ENCODE measurements around the gene KCNN3.

Gene KCNN3

DNA sequence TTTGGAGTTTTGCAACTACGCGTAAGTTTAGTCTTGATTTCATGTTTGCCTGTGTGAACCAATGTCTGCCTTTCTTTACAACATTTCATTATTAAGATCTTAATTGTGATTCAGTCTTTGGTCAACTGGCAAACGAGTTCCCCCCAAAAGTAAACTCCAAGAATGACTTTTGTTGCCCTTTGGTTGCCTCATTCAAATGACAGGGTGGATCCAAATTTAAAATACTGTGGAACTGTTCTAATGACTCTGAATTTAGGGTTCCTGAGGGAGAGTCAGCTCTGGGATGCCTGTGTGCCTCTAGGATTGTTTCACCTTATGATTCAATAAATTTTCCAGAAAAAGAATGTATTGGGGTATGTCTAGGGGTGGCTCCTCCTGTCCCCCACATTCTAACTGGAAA, 105.3 kb downstream of the KCNN3 start:
- TF ChIP-seq, protein P1, sequence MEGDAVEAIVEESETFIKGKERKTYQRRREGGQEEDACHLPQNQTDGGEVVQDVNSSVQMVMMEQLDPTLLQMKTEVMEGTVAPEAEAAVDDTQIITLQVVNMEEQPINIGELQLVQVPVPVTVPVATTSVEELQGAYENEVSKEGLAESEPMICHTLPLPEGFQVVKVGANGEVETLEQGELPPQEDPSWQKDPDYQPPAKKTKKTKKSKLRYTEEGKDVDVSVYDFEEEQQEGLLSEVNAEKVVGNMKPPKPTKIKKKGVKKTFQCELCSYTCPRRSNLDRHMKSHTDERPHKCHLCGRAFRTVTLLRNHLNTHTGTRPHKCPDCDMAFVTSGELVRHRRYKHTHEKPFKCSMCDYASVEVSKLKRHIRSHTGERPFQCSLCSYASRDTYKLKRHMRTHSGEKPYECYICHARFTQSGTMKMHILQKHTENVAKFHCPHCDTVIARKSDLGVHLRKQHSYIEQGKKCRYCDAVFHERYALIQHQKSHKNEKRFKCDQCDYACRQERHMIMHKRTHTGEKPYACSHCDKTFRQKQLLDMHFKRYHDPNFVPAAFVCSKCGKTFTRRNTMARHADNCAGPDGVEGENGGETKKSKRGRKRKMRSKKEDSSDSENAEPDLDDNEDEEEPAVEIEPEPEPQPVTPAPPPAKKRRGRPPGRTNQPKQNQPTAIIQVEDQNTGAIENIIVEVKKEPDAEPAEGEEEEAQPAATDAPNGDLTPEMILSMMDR (IDR thresholded peaks at IDR 0.05), result no peak
- no peak overlapping the region for H3K4me2 ChIP-seq (ENCODE audit: low read length)
- no peaks in the 10 kb centered on the region for H3K36me3 ChIP-seq (ENCODE audit: control insufficient read depth, insufficient read depth, low read length)
- no peak overlapping the region for H3K4me3 ChIP-seq (ENCODE audit: low read depth, low read length)
- H3K9me3 ChIP-seq (ENCODE audit: control insufficient read depth, low read length), result no peaks in the 10 kb centered on the region
- H3K4me1 ChIP-seq, result no peaks in the 10 kb centered on the region
- no peak overlapping the region for H3K27ac ChIP-seq
- no peaks in the 10 kb centered on the region for H3K27me3 ChIP-seq (ENCODE audit: control insufficient read depth, insufficient read depth, low read length)
- H3K79me2 ChIP-seq, result no peaks in the 10 kb centered on the region
- no peak overlapping the region for H2AFZ ChIP-seq
- H3K9ac ChIP-seq, result no peak overlapping the region

GRCh38 chr1:154764181-154764580, 105.9 kb downstream of the KCNN3 start:
- no peak overlapping the region for H3K9ac ChIP-seq
- no peaks in the 10 kb centered on the region for H3K79me2 ChIP-seq
- no peak overlapping the region for H2AFZ ChIP-seq
- no peak overlapping the region for H3K4me2 ChIP-seq (ENCODE audit: low read length)
- H3K9me3 ChIP-seq (ENCODE audit: control insufficient read depth, low read length), result no peaks in the 10 kb centered on the region
- H3K4me1 ChIP-seq, result no peaks in the 10 kb centered on the region
- H3K27me3 ChIP-seq (ENCODE audit: control insufficient read depth, insufficient read depth, low read length), result no peaks in the 10 kb centered on the region
- no peak overlapping the region for H3K4me3 ChIP-seq (ENCODE audit: low read depth, low read length)
- TF ChIP-seq, protein P1 (IDR thresholded peaks at IDR 0.05), result no peak
- no peaks in the 10 kb centered on the region for H3K36me3 ChIP-seq (ENCODE audit: control insufficient read depth, insufficient read depth, low read length)
- no peak overlapping the region for H3K27ac ChIP-seq

DNA sequence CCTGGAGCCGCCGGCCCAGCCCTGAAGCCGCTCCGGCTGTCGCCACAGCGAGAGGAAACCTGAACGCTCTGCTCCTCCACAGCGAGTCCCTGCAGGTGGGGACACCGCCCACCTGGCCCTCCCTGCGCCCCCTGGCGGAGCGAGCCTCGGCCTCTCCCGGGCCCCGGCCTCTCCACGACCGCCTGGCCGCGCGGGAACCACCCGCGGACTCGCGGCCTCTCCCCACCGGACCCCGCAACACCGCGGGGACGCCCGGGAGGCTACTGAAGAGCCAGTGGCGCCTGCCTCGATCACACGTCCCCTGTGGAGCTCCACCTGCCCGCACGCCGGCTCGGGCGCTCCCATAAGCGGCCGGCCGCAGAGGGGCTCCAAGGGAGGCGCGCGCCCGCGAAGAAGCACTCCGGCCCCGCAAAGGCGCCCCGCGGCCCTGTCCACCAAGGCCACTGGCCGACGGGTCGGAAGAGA, 109.6 kb downstream of the KCNN3 start:
- Histone ChIP-seq H3K4me2 (ENCODE audit: low read length) (peak overlapping the region; percentile 83), H3K27me3 (ENCODE audit: control insufficient read depth, insufficient read depth, low read length) (no peaks in the 10 kb centered on the region), H3K9ac (no peak overlapping the region), H3K4me1 (no peaks in the 10 kb centered on the region), H2AFZ (peak overlapping the region; percentile 87), H3K36me3 (ENCODE audit: control insufficient read depth, insufficient read depth, low read length) (no peaks in the 10 kb centered on the region), H3K4me3 (ENCODE audit: low read depth, low read length) (peak overlapping the region; percentile 43), H3K27ac (no peak overlapping the region), H3K9me3 (ENCODE audit: control insufficient read depth, low read length) (no peaks in the 10 kb centered on the region), H3K79me2 (no peaks in the 10 kb centered on the region)
- TF ChIP-seq, protein P1 (IDR thresholded peaks at IDR 0.05), result peak; percentile 67

DNA sequence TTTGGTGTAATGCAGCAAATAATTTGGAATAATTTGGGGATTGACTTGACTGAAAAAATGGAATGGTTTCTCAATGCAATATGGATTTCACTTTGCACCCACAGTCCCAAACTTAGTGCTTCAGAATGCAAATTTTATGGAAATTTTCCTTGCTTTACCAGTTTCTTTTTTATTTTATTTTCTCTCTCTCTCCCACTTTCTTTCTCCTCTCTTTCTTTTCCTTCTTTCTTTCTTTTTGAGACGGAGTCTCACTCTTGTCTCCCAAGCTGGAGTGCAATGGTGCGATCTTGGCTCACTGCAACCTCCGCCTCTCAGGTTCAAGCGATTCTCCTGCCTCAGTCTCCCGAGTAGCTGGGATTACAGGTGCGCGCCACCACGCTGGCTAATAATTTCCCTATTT, 110.3 kb downstream of the KCNN3 start:
- H3K79me2 ChIP-seq, result no peaks in the 10 kb centered on the region
- H3K4me3 ChIP-seq (ENCODE audit: low read depth, low read length), result no peak overlapping the region
- no peaks in the 10 kb centered on the region for H3K4me1 ChIP-seq
- no peak overlapping the region for H3K9ac ChIP-seq
- TF ChIP-seq, protein P1 (IDR thresholded peaks at IDR 0.05), result no peak
- H3K9me3 ChIP-seq (ENCODE audit: control insufficient read depth, low read length), result no peaks in the 10 kb centered on the region
- H3K27ac ChIP-seq, result peak overlapping the region; percentile 32
- no peak overlapping the region for H2AFZ ChIP-seq
- no peaks in the 10 kb centered on the region for H3K27me3 ChIP-seq (ENCODE audit: control insufficient read depth, insufficient read depth, low read length)
- H3K4me2 ChIP-seq (ENCODE audit: low read length), result no peak overlapping the region
- H3K36me3 ChIP-seq (ENCODE audit: control insufficient read depth, insufficient read depth, low read length), result no peaks in the 10 kb centered on the region

DNA sequence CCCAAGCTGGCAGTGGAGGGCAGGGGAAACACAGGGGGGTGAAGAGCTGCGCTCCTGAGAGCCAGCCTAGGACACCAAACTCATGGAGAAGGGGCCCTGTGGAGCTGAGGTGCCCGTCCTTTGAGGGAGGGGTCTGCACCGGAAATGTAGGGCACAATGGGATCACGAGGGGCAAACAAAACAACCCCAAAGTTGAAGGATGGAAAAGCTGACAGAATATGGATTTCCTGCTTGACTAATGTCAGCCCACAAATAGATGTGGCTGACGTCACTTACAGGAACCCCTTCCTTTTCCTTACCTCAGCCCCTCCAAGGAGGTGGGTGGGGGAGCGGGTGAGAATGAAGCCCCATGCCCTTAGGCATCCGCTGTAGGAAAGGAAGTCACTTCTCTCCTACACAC, 110.9 kb downstream of the KCNN3 start:
- TF ChIP-seq, protein P1 (IDR thresholded peaks at IDR 0.05), result no peak

More for the DNA sequence above, 110.9 kb downstream of the KCNN3 start:
- no peaks in the 10 kb centered on the region for H3K9me3 ChIP-seq (ENCODE audit: control insufficient read depth, low read length)
- H3K27ac ChIP-seq, result peak overlapping the region; percentile 32
- H3K4me2 ChIP-seq (ENCODE audit: low read length), result no peak overlapping the region
- no peak overlapping the region for H2AFZ ChIP-seq
- H3K9ac ChIP-seq, result no peak overlapping the region
- no peaks in the 10 kb centered on the region for H3K4me1 ChIP-seq
- H3K79me2 ChIP-seq, result no peaks in the 10 kb centered on the region
- no peak overlapping the region for H3K4me3 ChIP-seq (ENCODE audit: low read depth, low read length)
- no peaks in the 10 kb centered on the region for H3K27me3 ChIP-seq (ENCODE audit: control insufficient read depth, insufficient read depth, low read length)
- no peaks in the 10 kb centered on the region for H3K36me3 ChIP-seq (ENCODE audit: control insufficient read depth, insufficient read depth, low read length)
